Glutamatergic neuron (in vitro differentiated cells): ENCODE measurements around the gene HIVEP2. TPM values are rescaled to one million over a fixed set of nuclear protein-coding genes. Genes with fewer than 3 reads are reported as not detected.

ENCODE experiments used
- DNase-seq: peaks from one replicate; pipeline ENCODE4 v3.0.0; 2022
- H3K27ac Mint-ChIP-seq: one replicate; pipeline ENCODE4 v1.8.0; 2020; ENCODE audit warnings: mild to moderate bottlenecking, mixed read lengths, inconsistent platforms; ENCODE audit not compliant: unreplicated experiment
- H3K27me3 Mint-ChIP-seq: one replicate; pipeline ENCODE4 v1.8.0; 2020; ENCODE audit warnings: mild to moderate bottlenecking, moderate library complexity, mixed read lengths, inconsistent platforms; ENCODE audit not compliant: unreplicated experiment
- H3K36me3 Mint-ChIP-seq: one replicate; pipeline ENCODE4 v1.8.0; 2020; ENCODE audit warnings: mild to moderate bottlenecking, mixed read lengths, inconsistent platforms; ENCODE audit not compliant: unreplicated experiment
- H3K4me1 Mint-ChIP-seq: one replicate; pipeline ENCODE4 v1.8.0; 2020; ENCODE audit warnings: mild to moderate bottlenecking, low read depth, mixed read lengths, inconsistent platforms; ENCODE audit not compliant: unreplicated experiment
- H3K4me3 Mint-ChIP-seq: one replicate; pipeline ENCODE4 v1.8.0; 2020; ENCODE audit warnings: mild to moderate bottlenecking, mixed read lengths, inconsistent platforms; ENCODE audit not compliant: unreplicated experiment
- H3K9me3 Mint-ChIP-seq: one replicate; pipeline ENCODE4 v1.8.0; 2020; ENCODE audit warnings: mild to moderate bottlenecking, moderate library complexity, mixed read lengths, inconsistent platforms; ENCODE audit not compliant: unreplicated experiment
- CTCF ChIP-seq: fragments of 200-600 bp; sonication (generic); IDR thresholded peaks from one replicate; pipeline ENCODE4 v1.5.0; 2021; ENCODE audit not compliant: partially characterized antibody, unreplicated experiment
- total RNA-seq: library from RNA; stranded (reverse); fragmentation: NEBNext Ultra II Directional; extraction: Animal tissue kit (Norgen Biotek cat#: 25700); gene quantifications from one replicate; pipeline ENCODE4 v1.2.1, GENCODE V29; 2021; ENCODE audit not compliant: unreplicated experiment

Gene HIVEP2
- total RNA-seq, 1 donor from 2014 or later: 2.6 TPM

DNA sequence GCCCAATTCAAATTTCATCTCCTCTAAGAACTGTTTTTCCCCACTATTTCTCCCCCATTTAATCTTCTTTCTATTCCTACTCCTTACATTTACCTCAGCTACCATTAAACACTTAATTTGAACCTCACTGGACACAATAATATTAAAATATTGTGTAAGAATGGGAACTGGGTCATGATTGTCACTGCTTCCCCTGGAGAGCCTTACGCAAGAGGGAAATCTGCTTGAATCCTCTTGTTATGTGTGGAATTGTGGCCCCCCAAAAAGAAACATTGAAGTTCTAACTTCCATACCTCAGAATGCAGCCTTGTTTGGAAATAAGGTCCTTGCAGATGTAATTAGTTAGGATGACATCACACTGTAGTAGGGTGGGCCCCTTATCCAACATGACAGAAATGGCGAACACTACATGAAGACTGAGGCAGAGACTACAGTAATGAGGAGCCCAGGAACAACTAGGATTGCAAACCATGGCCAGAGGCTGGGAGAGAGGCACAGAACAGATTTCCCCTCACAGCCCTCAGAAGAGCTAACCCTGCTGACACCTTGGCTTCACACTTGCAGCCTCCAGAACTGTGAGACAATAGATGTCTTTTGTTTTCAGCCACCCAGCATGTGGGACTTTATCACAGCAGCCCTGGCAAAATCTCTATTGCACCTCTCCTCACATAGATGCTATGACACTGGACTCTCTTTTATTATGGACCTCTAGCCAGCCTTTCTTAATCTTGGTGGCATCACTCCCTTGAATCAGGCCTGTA lies 29.9 kb downstream of the HIVEP2 start:
- Mint-ChIP-seq H3K9me3 (no peaks in the 10 kb centered on the region), H3K27me3 (peaks cover 2% of the 10 kb centered on the region), H3K4me3 (no peak overlapping the region), H3K4me1 (peaks cover 2% of the 10 kb centered on the region), H3K36me3 (no peaks in the 10 kb centered on the region), H3K27ac (no peak overlapping the region)
- TF ChIP-seq CTCF: no peak
- no peak for DNase-seq

- H3K4me3 Mint-ChIP-seq: no peak overlapping the region
- TF ChIP-seq CTCF: no peak
- no peaks in the 10 kb centered on the region for H3K36me3 Mint-ChIP-seq
- H3K27me3 Mint-ChIP-seq: peaks cover 2% of the 10 kb centered on the region
- DNase-seq: no peak
- peaks cover 2% of the 10 kb centered on the region for H3K4me1 Mint-ChIP-seq
- H3K9me3 Mint-ChIP-seq: no peaks in the 10 kb centered on the region
- H3K27ac Mint-ChIP-seq: no peak overlapping the region
Observed at GRCh38 chr6:142914369-142914768, 30.6 kb downstream of the HIVEP2 start.

DNA sequence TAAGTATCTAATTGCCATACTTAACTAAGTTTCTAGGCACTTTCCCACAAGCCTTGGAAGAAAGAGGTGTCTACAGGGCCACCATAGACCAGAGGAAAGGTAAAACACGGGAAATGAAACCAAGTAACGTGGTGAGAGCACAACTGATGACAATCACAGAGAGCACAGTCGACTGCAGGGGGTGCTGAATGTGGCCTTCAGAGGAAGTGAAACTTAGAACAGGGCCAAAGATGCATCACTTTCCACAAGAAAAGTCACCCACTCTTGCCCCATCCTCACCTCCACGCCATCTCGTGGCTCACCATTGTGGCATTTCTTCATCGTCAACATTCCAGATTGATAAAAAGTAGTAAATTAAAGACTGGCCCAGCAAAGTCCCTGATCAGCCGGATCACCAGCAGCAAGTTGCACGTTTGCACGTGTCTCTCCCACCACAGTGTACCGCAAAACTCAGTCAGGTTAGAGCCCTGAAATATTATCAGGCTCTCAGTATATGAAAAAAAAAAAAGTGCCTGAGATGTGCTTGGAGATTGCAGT lies 31.4 kb downstream of the HIVEP2 start:
- Mint-ChIP-seq H3K4me1 (peaks cover 2% of the 10 kb centered on the region), H3K9me3 (no peaks in the 10 kb centered on the region), H3K27me3 (peaks cover 2% of the 10 kb centered on the region), H3K4me3 (no peak overlapping the region), H3K36me3 (no peaks in the 10 kb centered on the region), H3K27ac (no peak overlapping the region)
- TF ChIP-seq CTCF: no peak
- DNase-seq: no peak

DNA sequence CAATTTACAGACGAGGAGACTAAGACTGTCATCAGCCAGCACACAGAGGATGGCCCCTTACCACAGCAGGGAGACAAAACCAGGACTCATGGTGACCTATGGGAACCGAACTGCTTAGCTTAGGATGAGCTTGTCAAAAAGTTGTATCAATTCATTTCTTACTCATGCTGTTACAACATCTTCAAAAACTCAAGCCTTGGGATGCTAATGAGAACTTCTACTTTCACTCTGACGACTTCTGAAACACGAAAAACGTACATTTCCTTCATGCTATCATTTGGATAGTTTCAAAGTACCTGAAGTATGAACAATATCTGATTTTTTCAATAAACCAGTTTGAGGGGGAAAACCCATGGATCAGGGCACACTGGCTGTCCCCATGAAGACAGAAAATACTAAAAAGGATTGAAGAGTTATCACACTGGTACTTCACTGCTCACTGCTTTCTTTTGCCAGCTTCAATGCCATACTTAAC lies 31.9 kb downstream of the HIVEP2 start:
- H3K4me1 Mint-ChIP-seq: no peaks in the 10 kb centered on the region
- peaks cover 2% of the 10 kb centered on the region for H3K27me3 Mint-ChIP-seq
- H3K9me3 Mint-ChIP-seq: no peaks in the 10 kb centered on the region
- no peak for TF ChIP-seq CTCF
- no peak for DNase-seq
- H3K36me3 Mint-ChIP-seq: no peaks in the 10 kb centered on the region
- no peak overlapping the region for H3K27ac Mint-ChIP-seq
- no peak overlapping the region for H3K4me3 Mint-ChIP-seq

GRCh38 chr6:142912125-142912524 lies 32.9 kb downstream of the HIVEP2 start:
- no peaks in the 10 kb centered on the region for H3K36me3 Mint-ChIP-seq
- H3K4me1 Mint-ChIP-seq: no peaks in the 10 kb centered on the region
- no peak overlapping the region for H3K27ac Mint-ChIP-seq
- no peaks in the 10 kb centered on the region for H3K9me3 Mint-ChIP-seq
- no peak for DNase-seq
- peaks cover 2% of the 10 kb centered on the region for H3K27me3 Mint-ChIP-seq
- H3K4me3 Mint-ChIP-seq: no peak overlapping the region
- no peak for TF ChIP-seq CTCF
